Measurements from ENCODE around the gene RAD51B. TPM values are rescaled to one million over a fixed set of nuclear protein-coding genes. Genes with fewer than 3 reads are reported as not detected.

Gene RAD51B
- total RNA-seq, 1 experiment from 2014 or later, result 16.7 TPM

DNA sequence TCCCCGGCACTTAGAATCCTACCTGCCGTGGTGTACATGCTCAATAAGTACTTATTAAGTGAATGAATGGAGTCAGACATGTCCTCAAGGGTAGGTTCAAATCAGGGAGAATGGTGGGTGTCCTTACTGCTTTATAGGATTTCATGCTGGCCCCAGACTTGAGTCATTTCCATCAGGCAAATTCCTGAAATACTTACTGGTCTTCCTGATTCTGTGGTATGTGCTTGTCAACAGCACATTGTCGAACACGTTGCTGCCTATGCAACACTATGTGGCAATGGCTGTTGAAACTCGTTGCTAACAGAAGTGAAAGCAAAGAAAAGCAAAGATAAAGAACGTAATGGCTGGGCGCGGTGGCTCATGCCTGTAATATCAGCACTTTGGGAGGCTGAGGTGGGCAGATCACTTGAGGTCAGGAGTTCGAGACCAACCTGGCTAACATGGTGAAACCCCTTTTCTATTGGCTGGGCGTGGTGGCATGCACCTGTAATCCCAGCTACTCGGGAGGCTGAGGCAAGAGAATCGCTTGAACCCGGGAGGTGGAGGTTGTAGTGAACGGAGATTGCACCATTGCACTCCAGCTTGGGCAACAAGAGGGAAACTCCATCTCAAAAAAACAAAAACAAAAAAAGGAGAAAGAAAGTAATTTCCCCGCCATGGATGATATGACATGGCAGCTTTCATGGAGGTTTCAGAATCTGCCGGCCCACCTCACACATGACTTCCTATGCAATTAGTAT lies 758.4 kb downstream of the RAD51B start:
- H3K9ac ChIP-seq (ENCODE audit: extremely low read depth, insufficient read length, low read length), result no peak overlapping the region
- no peak overlapping the region for H3K18ac ChIP-seq (ENCODE audit: insufficient read length, low read depth, low read length)
- H3K9me3 ChIP-seq (ENCODE audit: control insufficient read depth, low read depth, low read length), result no peaks in the 10 kb centered on the region
- peaks cover 2% of the 10 kb centered on the region for H3K27me3 Mint-ChIP-seq (ENCODE audit: low read depth)
- no peak overlapping the region for H4K91ac ChIP-seq (ENCODE audit: insufficient read length, low read depth, low read length)
- no peaks in the 10 kb centered on the region for H3K4me1 ChIP-seq (ENCODE audit: insufficient read depth, low read length)
- no peak overlapping the region for H3K27ac ChIP-seq (ENCODE audit: insufficient read length, low read depth, low read length)
- H3T11ph ChIP-seq (ENCODE audit: low read length), result no peak overlapping the region
- DNase-seq, result no peak
- no peak overlapping the region for H2BK5ac ChIP-seq (ENCODE audit: insufficient read length, low read length)
- H4K8ac ChIP-seq (replicated peaks; ENCODE audit: insufficient read length, low read depth, low read length), result no peak overlapping the region
- H2BK12ac ChIP-seq (ENCODE audit: insufficient read length, low read depth, low read length), result no peak overlapping the region
- TF ChIP-seq, protein P1, sequence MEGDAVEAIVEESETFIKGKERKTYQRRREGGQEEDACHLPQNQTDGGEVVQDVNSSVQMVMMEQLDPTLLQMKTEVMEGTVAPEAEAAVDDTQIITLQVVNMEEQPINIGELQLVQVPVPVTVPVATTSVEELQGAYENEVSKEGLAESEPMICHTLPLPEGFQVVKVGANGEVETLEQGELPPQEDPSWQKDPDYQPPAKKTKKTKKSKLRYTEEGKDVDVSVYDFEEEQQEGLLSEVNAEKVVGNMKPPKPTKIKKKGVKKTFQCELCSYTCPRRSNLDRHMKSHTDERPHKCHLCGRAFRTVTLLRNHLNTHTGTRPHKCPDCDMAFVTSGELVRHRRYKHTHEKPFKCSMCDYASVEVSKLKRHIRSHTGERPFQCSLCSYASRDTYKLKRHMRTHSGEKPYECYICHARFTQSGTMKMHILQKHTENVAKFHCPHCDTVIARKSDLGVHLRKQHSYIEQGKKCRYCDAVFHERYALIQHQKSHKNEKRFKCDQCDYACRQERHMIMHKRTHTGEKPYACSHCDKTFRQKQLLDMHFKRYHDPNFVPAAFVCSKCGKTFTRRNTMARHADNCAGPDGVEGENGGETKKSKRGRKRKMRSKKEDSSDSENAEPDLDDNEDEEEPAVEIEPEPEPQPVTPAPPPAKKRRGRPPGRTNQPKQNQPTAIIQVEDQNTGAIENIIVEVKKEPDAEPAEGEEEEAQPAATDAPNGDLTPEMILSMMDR (conservative IDR thresholded peaks at IDR 0.05), result no peak
- no peak overlapping the region for H2BK15ac ChIP-seq (ENCODE audit: low read depth, low read length)
- WGBS (ENCODE audit: extremely low coverage, insufficient read length, low lambda C conversion rate), result no CpG with 5 or more reads among the region's 16 CpGs
- H3K4ac ChIP-seq (ENCODE audit: low read depth, low read length), result no peak overlapping the region
- H2AK5ac ChIP-seq (ENCODE audit: insufficient read length, low read length), result no peak overlapping the region
- no peaks in the 10 kb centered on the region for H3K23me2 ChIP-seq (ENCODE audit: insufficient read length, low read depth, low read length, poor library complexity, severe bottlenecking)
- no peak overlapping the region for H4K5ac ChIP-seq (ENCODE audit: insufficient read length, low read depth, low read length)
- H3K27me3 ChIP-seq (ENCODE audit: insufficient read depth, low read length), result no peaks in the 10 kb centered on the region
- no peak overlapping the region for H2BK120ac ChIP-seq (ENCODE audit: low read depth, low read length, poor library complexity, severe bottlenecking)
- no peak overlapping the region for H3K56ac ChIP-seq (ENCODE audit: insufficient read length, low read depth, low read length)
- H3K27ac Mint-ChIP-seq, result no peak overlapping the region
- H3K79me1 ChIP-seq (ENCODE audit: insufficient read depth, low read depth, low read length, poor library complexity, severe bottlenecking), result no peaks in the 10 kb centered on the region
- no peak overlapping the region for H2BK20ac ChIP-seq (ENCODE audit: low read depth, low read length, poor library complexity, severe bottlenecking)
- no peaks in the 10 kb centered on the region for H3K79me2 ChIP-seq (ENCODE audit: insufficient read depth, low read length)
- H3K9me3 Mint-ChIP-seq, result peaks cover 3 to 8% of the 10 kb centered on the region in 2 experiments; a peak in 4 of 5 replicates
- no peak overlapping the region for H3K4me3 Mint-ChIP-seq
- no peak overlapping the region for H2AFZ ChIP-seq (ENCODE audit: low read length)
- H3K4me1 Mint-ChIP-seq, result peaks cover 19 to 21% of the 10 kb centered on the region in 2 experiments
- no peaks in the 10 kb centered on the region for H4K20me1 ChIP-seq (ENCODE audit: control insufficient read depth, insufficient read depth, insufficient read length)
- H3K4me2 ChIP-seq (ENCODE audit: insufficient read depth, insufficient read length, low read length), result no peak overlapping the region
- H3K23ac ChIP-seq (ENCODE audit: insufficient read length, low read depth, low read length), result no peak overlapping the region
- H3K36me3 Mint-ChIP-seq (ENCODE audit: insufficient read depth in 1 of 3, low read depth in 3 of 3), result peaks cover 0 to 2% (median 2%) of the 10 kb centered on the region in 3 experiments; a peak in 5 of 7 replicates
- H3K14ac ChIP-seq (ENCODE audit: insufficient read depth, low read length), result no peak overlapping the region
